Measurements from ENCODE around the gene NR3C1.
A peak's percentile ranks its signal among the peaks of the same experiment; 100 is the strongest.

NR3C1 gene

DNA sequence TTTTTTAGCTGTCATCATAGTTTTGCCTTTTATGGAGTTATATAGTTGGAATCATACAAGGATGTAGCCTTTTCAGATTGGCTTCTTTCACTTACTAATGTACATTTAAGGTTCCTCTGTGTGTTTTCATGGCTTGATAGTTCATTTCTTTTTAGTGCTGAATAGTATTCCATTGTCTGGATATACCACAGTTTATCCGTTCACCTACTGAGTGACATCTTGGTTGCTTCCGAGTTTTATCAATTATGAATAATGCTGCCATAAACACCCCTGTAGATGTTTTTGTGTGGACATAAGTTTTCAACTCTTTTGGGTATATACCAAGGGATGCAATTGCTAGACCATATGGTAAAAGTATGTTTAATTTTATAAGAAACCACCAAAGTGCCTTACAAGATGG, 136.3 kb downstream of the NR3C1 start:
- DNase-seq (ENCODE audit: low read depth in 2 of 3, low spot score in 1 of 3) = no peak

GRCh38 chr5:143265995-143266394, 137.5 kb downstream of the NR3C1 start:
- DNase-seq (ENCODE audit: low read depth in 2 of 3, low spot score in 1 of 3) = no peak

- DNase-seq (ENCODE audit: low read depth in 2 of 3, low spot score in 1 of 3) = no peak
Observed at GRCh38 chr5:143263272-143263810, 140.1 kb downstream of the NR3C1 start.

- no peak for DNase-seq (ENCODE audit: low read depth in 2 of 3, low spot score in 1 of 3)
Observed at GRCh38 chr5:143262393-143263174, 140.9 kb downstream of the NR3C1 start.

DNA sequence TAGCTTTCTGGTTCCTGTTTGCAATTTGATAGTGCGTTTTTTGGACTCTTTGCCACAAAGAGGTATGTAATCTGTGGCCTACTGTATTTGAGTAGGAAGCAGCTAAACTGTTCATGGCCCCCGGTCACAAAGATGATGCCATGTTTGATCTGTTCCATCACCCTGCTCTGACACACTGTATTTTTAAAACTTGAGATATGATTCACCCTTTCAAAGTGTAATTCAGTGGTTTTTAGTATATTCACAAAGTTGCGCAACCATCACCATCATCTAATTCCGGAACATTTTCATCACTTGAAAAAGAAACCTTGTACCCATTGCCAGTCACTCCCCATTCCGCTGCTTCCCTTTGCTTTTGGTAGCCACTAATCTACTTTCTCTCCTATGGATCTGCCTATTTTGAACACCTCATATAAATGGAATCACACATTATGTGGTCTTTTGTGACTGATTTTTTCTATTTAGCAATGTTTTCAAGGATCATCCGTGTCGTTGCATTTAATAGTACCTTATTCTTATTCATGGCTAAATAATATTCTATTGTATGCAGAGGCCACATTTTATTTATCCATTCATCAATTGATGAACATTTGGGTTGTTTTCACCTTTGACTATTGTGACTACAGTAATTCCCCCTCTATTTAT, 141.6 kb downstream of the NR3C1 start:
- DNase-seq (ENCODE audit: low read depth in 2 of 3, low spot score in 1 of 3) = peak; percentile 1 to 14 (median 5)

- no peak for DNase-seq (ENCODE audit: low read depth in 2 of 3, low spot score in 1 of 3)
Observed at GRCh38 chr5:143259254-143259605, 144.3 kb downstream of the NR3C1 start.

- no peak for DNase-seq (ENCODE audit: low read depth in 2 of 3, low spot score in 1 of 3)
Observed at GRCh38 chr5:143258559-143259253, 144.8 kb downstream of the NR3C1 start.

DNA sequence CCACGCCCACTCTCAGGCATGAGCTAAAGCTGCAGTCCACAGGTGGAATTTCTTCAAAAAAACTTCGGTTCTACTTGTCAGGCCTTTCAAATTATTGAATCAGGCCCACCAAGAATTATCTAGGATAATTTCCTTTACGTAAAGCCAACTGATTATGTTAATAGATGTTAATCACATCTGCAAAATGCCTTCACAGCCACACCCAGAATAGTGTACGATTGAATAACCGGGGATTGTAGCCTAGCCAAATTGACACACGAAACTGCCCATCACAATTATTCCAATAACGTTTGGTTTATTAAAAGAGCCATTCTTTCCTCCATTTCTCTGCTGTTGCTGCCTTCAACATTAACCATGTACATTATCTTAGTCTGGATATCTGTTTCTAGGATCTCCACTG, 148.7 kb downstream of the NR3C1 start:
- DNase-seq (ENCODE audit: low read depth in 2 of 3, low spot score in 1 of 3) = no peak

DNA sequence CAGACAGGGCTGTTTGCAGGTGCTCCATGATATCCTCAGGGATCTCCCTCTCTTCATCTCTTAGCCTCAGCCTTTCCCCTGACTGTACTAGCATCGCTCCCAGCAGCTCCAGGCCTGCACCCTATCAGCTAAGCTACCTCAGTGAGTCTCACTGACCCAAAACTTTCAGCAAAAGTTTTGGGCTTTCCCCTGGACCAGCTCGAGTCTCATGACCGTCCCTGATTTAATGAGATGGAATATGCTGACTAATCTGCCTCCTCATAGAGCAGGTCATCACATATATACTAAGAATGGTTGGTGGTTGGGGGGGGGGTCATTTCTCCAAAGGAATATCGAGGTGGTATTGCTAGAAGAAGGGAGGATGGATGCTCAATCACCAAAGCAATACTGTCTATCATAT, 151.5 kb downstream of the NR3C1 start:
- no peak for DNase-seq (ENCODE audit: low read depth in 2 of 3, low spot score in 1 of 3)

DNA sequence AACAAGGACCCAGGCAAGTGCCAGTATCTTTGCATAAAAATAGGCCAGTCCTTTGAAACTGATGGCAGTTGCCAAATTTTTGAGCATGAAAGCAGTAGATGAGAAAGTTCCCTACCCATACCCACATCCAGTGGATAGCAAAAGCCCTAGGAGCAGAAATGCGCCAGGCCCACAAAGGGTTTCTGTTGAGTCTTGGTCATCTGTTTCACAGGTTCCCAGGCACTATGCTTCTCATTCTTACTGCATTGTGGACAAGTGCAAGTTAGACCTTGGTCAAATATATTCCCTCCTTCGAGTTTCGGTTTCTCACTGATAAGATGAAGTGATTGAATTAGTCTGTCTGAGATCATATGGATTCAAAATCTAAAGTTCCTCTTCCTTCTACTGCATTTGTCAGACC, 152.3 kb downstream of the NR3C1 start:
- no peak for DNase-seq (ENCODE audit: low read depth in 2 of 3, low spot score in 1 of 3)

GRCh38 chr5:143249851-143250250, 153.6 kb downstream of the NR3C1 start:
- no peak for DNase-seq (ENCODE audit: low read depth in 2 of 3, low spot score in 1 of 3)

- no peak for DNase-seq (ENCODE audit: low read depth in 2 of 3, low spot score in 1 of 3)
Observed at GRCh38 chr5:143248822-143249579, 154.5 kb downstream of the NR3C1 start.

DNA sequence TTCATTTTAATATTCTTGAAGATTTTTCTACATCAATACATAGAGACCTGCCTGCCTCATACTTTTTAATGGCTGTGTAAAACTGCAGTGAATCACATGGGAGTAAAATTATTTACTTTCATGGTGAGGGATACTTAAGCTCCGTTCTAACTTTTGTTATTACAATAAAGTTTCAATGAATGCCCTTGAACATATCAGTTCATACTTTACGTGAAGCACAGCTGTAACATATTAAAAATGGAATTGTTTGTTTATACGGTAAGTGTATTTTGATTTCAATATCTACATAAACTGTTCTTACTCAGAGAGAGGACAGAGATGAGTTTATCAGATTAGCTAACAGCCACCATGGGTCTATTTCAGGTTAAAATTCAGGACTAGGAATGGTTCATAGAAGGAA, 155.1 kb downstream of the NR3C1 start:
- no peak for DNase-seq (ENCODE audit: low read depth in 2 of 3, low spot score in 1 of 3)

- no peak for DNase-seq (ENCODE audit: low read depth in 2 of 3, low spot score in 1 of 3)
Observed at GRCh38 chr5:143247134-143247815, 156.2 kb downstream of the NR3C1 start.

DNA sequence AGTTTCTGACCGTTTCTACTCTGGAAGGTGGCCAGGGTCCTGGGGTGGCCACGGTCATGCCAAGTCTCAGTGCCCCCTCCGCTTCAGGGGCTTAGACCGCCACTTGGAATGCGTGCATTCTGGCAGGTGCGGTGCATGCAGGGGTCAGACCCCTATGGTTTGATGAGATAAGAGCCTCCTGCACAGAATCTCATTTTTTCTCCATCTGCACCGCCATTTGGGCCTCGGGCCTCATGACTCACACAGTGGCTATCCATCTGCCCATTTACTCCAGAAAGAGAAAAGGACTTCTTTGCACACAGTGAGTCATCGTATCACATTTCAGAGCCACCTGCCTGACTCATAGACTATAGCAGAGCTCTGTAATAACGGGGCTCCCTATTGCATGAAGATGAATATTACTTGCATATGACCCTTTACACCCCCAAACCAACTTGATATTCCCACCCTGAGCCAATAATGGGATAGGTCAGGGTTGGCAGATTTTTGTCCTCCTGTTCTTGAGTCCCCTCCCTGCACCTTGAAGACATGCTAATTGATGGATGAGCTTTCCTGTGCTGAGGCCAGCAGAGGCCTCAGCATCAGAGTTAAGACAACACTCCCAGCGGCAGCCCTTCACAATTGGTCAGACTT, 157.4 kb downstream of the NR3C1 start:
- no peak for DNase-seq (ENCODE audit: low read depth in 2 of 3, low spot score in 1 of 3)

DNA sequence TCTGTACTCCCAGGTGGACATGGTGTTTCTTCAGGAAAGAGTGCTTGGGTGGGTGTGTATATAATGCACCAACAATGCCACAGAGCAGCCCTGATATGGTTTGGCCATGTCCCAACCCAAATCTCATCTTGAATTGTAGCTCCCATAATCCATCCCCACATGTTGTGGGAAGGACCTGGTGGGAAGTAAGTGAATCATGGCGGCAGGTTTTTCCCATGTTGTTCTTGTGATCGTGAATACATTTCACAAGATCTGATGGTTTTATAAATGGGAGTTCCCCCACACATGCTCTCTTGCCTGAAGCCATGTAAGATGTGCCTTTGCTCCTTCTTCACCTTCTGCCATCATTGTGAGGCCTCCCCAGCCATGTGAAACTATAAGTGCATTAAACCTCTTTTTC, 158.5 kb downstream of the NR3C1 start:
- DNase-seq (ENCODE audit: low read depth in 2 of 3, low spot score in 1 of 3) = no peak

DNA sequence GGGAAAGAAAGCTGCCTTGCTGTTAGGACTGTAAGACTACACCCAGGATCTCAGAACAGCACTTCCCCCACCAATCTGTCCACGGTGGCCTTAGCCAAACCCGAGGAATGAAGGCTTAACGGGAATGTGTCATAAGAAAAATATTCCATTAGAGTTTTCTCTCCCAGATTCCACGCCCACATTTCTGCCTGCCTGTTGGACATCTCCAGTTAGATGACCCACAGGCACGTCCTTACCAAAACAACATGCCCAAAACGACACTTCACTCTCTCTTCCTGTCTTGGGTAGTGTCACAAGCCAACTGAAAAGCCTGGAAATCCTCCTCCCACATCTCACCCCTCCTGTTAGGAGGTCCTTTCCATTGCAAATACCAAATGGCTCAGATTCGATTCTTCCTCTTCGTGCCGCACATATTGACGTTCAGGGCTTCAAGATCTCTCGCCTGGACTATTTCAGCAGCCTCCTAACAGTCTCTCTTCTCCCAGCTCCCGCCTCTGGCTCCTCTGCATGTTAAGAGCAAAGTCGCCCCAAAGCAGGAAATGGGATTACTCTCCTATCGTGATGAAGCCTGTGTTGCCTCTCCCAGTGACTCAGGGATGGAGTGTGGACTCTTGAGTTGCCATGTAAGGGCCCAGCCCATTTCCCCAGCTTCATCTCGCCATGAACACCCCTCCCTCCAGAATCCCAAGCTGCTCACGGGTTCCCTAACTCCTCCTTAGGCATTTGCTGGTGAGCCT, 159.3 kb downstream of the NR3C1 start:
- no peak for DNase-seq (ENCODE audit: low read depth in 2 of 3, low spot score in 1 of 3)

- no peak for DNase-seq (ENCODE audit: low read depth in 2 of 3, low spot score in 1 of 3)
Observed at GRCh38 chr5:143243103-143243502, 160.4 kb downstream of the NR3C1 start.

DNA sequence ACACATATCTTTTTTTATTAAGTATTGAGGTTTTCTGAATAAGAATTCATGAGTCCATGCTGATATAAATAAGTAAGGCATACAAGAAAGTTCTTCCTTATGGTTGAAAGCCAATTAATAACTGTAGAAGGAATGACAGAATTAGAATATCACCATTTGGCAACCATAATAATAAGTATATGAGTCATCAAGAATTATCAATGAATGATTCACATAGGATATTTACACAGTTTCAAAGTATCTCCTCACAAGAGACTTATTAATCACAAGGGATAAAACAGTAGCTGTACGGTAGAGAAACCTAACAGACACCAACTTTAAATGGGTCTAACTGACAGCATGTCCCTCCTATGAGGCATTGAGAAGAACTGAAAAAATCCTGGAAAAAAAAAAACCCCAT, 161.6 kb downstream of the NR3C1 start:
- no peak for DNase-seq (ENCODE audit: low read depth in 2 of 3, low spot score in 1 of 3)
